ENCODE measurements around the gene ZNF428. TPM values are rescaled to one million over a fixed set of nuclear protein-coding genes. Genes with fewer than 3 reads are reported as not detected.

ZNF428 gene
- total and polyA plus RNA-seq, 2 of the 8 experiments (the other 6 are each of a cell fraction or from before 2014, with no cell fraction given) = 7.8 to 16.7 TPM

DNA sequence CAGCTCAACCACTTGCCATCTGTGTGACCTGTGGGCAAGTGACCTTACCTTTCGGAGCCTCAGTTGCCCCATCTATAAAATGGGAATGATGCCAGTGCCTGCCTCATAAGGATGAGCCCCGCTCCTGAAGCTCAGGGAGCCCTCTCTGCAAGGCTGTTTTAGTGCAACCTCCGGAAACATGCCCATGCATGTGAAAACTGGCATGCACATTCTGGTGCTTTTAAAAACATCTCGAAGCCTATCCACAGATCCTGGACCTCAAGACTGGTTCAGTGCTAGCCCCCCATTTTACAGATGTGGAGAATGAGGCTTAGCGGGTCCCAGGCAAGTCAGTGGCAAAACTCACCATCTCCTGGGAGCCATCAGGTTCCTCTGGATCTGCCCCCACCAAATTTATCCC lies 14.6 kb upstream of the ZNF428 start:
- Histone ChIP-seq H3K23ac (ENCODE audit: insufficient read length) (no peak overlapping the region), H2BK5ac (ENCODE audit: low read depth, low read length) (no peak overlapping the region), H3K4me2 (ENCODE audit: insufficient read depth in 1 of 2, low read depth in 2 of 2, low read length in 2 of 2) (peak overlapping the region; percentile 5 to 91; a peak in 2 of 4 replicates), H3K9me3 (ENCODE audit: insufficient read depth in 2 of 2, low read depth in 1 of 2, low read length in 1 of 2) (no peaks in the 10 kb centered on the region), H3K18ac (ENCODE audit: extremely low read depth, low read length) (no peak overlapping the region), H3K27me3 (replicated peaks in 1 of 4; ENCODE audit: control insufficient read depth in 3 of 4, extremely low read depth in 1 of 4, insufficient read depth in 3 of 4, low read length in 3 of 4) (peaks cover 5 to 23% (median 13%) of the 10 kb centered on the region in 4 experiments), H4K20me1 (replicated peaks in 1 of 2; ENCODE audit: control insufficient read depth in 1 of 2, insufficient read depth in 2 of 2, low read length in 2 of 2) (peaks cover 3 to 4% of the 10 kb centered on the region in 2 experiments), H3K27ac (ENCODE audit: low read depth, low read length) (no peak overlapping the region), H2BK120ac (replicated peaks; ENCODE audit: low read depth, low read length) (no peak overlapping the region), H2AK5ac (ENCODE audit: low read depth, low read length) (no peak overlapping the region), H4K91ac (replicated peaks; ENCODE audit: insufficient read length, low read length) (no peak overlapping the region), H3K79me1 (ENCODE audit: low read depth, low read length) (peaks cover 2% of the 10 kb centered on the region; the same call in 1 of the 2 replicates), H3K4me3 (ENCODE audit: extremely low read depth in 1 of 4, insufficient read depth in 2 of 4, low read depth in 3 of 4, low read length in 4 of 4) (peak overlapping the region in 1 of 4 experiments; percentile 66; a peak in 1 of 8 replicates), H3K36me3 (ENCODE audit: control insufficient read depth in 2 of 4, insufficient read depth in 4 of 4, low read length in 3 of 4) (no peaks in the 10 kb centered on the region), H2BK12ac (ENCODE audit: low read depth, low read length) (no peak overlapping the region), H3K14ac (ENCODE audit: insufficient read length) (no peak overlapping the region), H3K79me2 (ENCODE audit: control insufficient read depth in 1 of 2, insufficient read depth in 2 of 2, low read length in 2 of 2) (no peaks in the 10 kb centered on the region), H2AFZ (ENCODE audit: low read length) (no peak overlapping the region), H2BK15ac (ENCODE audit: low read length) (no peak overlapping the region), H2BK20ac (ENCODE audit: low read length) (no peak overlapping the region), H3K4ac (replicated peaks; ENCODE audit: insufficient read length, low read depth, low read length) (no peak overlapping the region), H3K56ac (replicated peaks; ENCODE audit: insufficient read length, low read depth, low read length) (no peak overlapping the region), H4K5ac (ENCODE audit: insufficient read length, low read depth, low read length) (no peak overlapping the region), H3K9ac (replicated peaks in 1 of 4; ENCODE audit: extremely low read depth in 1 of 4, low read depth in 3 of 4, low read length in 3 of 4) (no peak overlapping the region), H3K4me1 (replicated peaks in 1 of 4; ENCODE audit: control insufficient read depth in 3 of 4, insufficient read depth in 4 of 4, low read length in 3 of 4) (peaks cover 7 to 25% (median 17%) of the 10 kb centered on the region in 4 experiments), H3K23me2 (ENCODE audit: low read depth, low read length) (peaks cover 12% of the 10 kb centered on the region), H4K8ac (ENCODE audit: extremely low read depth, insufficient read depth, low read length) (no peak overlapping the region)
- POLR2A ChIA-PET (ENCODE audit: partially characterized antibody) = interaction anchor here (1.1 to 1.6 kb wide), 6 partner anchors 8 to 99 kb away, joined by 3 to 9 read pairs (median 4); no protein-coding TSS in a partner anchor
- CTCF ChIA-PET (ENCODE audit: partially characterized antibody) = interaction anchor here (1.2 to 3.5 kb wide), 6 partner anchors 9 to 79 kb away, joined by 3 to 22 read pairs (median 4); no protein-coding TSS in a partner anchor
- no peak for DNase-seq (ENCODE audit: low read depth in 1 of 2, low spot score in 2 of 2)
- WGBS, 2 experiments (ENCODE audit: extremely low coverage in 1 of 2, insufficient coverage in 1 of 2, insufficient read length in 1 of 2, insufficient replicate concordance in 2 of 2, low coverage in 1 of 2, low lambda C conversion rate in 2 of 2, missing lambda C conversion rate in 1 of 2) = 88% methylated on average over 5 of the region's 5 CpGs; no CpG with 5 or more reads in 1 of the 2 experiments
- FAIRE-seq = no peak
- no peak for TF ChIP-seq CREB1 (IDR thresholded peaks at IDR 0.05)
- TF ChIP-seq KDM1A (IDR thresholded peaks at IDR 0.05; ENCODE audit: borderline replicate concordance, low read length) = 0 out of 2 replicates have a peak, but pooled peaks have one; percentile 28
